SK-N-SH treated with all-trans-retinoic acid at 6 μM for 48 hours (cell line): ENCODE results near the gene WNT3.

Experiments
- ARNTL ChIP-seq: fragments of 450-650 bp; formaldehyde crosslinking; IDR thresholded peaks from 2 replicates; pipeline ENCODE4 v1.5.0; 2020; ENCODE audit warnings: low read depth, mild to moderate bottlenecking, moderate library complexity, borderline replicate concordance
- BACH2 ChIP-seq: fragments of 250-450 bp; sonication (Bioruptor Pico); IDR thresholded peaks from 2 replicates; pipeline ENCODE4 v1.9.0; 2021; ENCODE audit warnings: mild to moderate bottlenecking, borderline replicate concordance
- CREB5 ChIP-seq: fragments of 250-450 bp; sonication (Bioruptor Pico); IDR thresholded peaks from 2 replicates; pipeline ENCODE4 v1.5.1; 2020; ENCODE audit warnings: low read depth, mild to moderate bottlenecking, moderate library complexity
- CSDC2 ChIP-seq: fragments of 250-450 bp; sonication (Bioruptor Pico); IDR thresholded peaks from 2 replicates; pipeline ENCODE4 v1.5.0; 2020; ENCODE audit warnings: mild to moderate bottlenecking, moderate library complexity
- PATZ1 ChIP-seq: fragments of 250-450 bp; sonication (Bioruptor Pico); IDR thresholded peaks from 2 replicates; pipeline ENCODE4 v1.8.0; 2020; ENCODE audit warnings: mild to moderate bottlenecking, moderate library complexity, borderline replicate concordance
- RARB ChIP-seq: fragments of 250-450 bp; sonication (Bioruptor Pico); IDR thresholded peaks from 2 replicates; pipeline ENCODE4 v1.8.0; 2021; ENCODE audit warnings: mild to moderate bottlenecking, moderate library complexity
- TCF4 ChIP-seq: fragments of 250-450 bp; sonication (Bioruptor Pico); IDR thresholded peaks from 2 replicates; pipeline ENCODE4 v1.8.0; 2021; ENCODE audit warnings: mild to moderate bottlenecking, moderate library complexity, borderline replicate concordance
- TOX ChIP-seq: fragments of 250-450 bp; sonication (Bioruptor Pico); IDR thresholded peaks from 2 replicates; pipeline ENCODE4 v1.8.0; 2021; ENCODE audit warnings: mild to moderate bottlenecking, moderate library complexity, borderline replicate concordance
- ZFP3 ChIP-seq: fragments of 250-450 bp; sonication (Bioruptor Pico); IDR thresholded peaks from 2 replicates; pipeline ENCODE4 v1.5.0; 2020; ENCODE audit warnings: mild to moderate bottlenecking, moderate library complexity
- ZFP30 ChIP-seq: fragments of 450-650 bp; formaldehyde crosslinking; IDR thresholded peaks from 2 replicates; pipeline ENCODE4 v1.5.0; 2022; ENCODE audit warnings: mild to moderate bottlenecking, moderate library complexity
- TF ChIP-seq, protein P1 (sequence below): fragments of 250-450 bp; sonication (Bioruptor Pico); IDR thresholded peaks from 2 replicates; pipeline ENCODE4 v1.5.1; 2021; ENCODE audit warnings: mild to moderate bottlenecking, moderate library complexity

DNA sequence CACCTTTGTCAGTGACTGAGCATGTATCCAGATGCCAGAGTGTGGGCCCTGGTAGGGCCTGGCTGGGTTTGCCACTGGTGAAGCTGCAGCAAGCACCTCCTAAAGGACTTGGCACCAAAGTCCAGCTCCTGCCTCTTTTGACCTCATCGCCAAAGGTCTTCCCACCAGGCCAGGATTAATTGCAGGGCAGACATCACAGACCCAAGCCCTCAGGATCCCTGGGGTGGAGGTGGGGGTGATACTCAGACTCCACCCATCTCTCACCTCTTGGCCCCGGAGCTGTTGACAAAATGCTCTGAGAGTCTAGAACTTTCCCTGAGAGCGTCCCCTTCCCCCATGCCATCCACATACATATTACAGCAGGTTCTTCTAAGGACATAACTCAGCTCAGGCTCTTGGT is 4.6 kb downstream of the WNT3 start:
- TF ChIP-seq TOX (CRISPR knock-in tag) (no peak), ARNTL (CRISPR knock-in tag) (no peak), PATZ1 (CRISPR knock-in tag) (no peak), ZFP3 (CRISPR knock-in tag) (no peak), RARB (no peak), BACH2 (CRISPR knock-in tag) (no peak), ZFP30 (no peak), CREB5 (CRISPR knock-in tag) (no peak), CSDC2 (CRISPR knock-in tag) (no peak), TCF4 (no peak)
- TF ChIP-seq, protein P1, sequence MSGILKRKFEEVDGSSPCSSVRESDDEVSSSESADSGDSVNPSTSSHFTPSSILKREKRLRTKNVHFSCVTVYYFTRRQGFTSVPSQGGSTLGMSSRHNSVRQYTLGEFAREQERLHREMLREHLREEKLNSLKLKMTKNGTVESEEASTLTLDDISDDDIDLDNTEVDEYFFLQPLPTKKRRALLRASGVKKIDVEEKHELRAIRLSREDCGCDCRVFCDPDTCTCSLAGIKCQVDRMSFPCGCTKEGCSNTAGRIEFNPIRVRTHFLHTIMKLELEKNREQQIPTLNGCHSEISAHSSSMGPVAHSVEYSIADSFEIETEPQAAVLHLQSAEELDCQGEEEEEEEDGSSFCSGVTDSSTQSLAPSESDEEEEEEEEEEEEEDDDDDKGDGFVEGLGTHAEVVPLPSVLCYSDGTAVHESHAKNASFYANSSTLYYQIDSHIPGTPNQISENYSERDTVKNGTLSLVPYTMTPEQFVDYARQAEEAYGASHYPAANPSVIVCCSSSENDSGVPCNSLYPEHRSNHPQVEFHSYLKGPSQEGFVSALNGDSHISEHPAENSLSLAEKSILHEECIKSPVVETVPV (CRISPR knock-in tag), result no peak
